Measurements from ENCODE around the gene EML6. TPM values are rescaled to one million over a fixed set of nuclear protein-coding genes. Genes with fewer than 3 reads are reported as not detected.
A peak's percentile ranks its signal among the peaks of the same experiment; 100 is the strongest.

Gene EML6
- total RNA-seq, 6 donors from 2014 or later = 1.5 to 7.3 (median 4.0) TPM

GRCh38 chr2:54962935-54963440, 239.5 kb downstream of the EML6 start:
- DNase-seq = no peak
- peaks cover 6 to 27% (median 10%) of the 10 kb centered on the region in 4 donors for H3K4me1 ChIP-seq
- H3K36me3 ChIP-seq = peaks cover 0 to 4% (median 1%) of the 10 kb centered on the region in 4 donors
- TF ChIP-seq EP300 (IDR thresholded peaks at IDR 0.05) = no peak
- TF ChIP-seq POLR2A (IDR thresholded peaks at IDR 0.05) = no peak
- no peak for TF ChIP-seq CTCF (IDR thresholded peaks at IDR 0.05)
- TF ChIP-seq POLR2AphosphoS5 (IDR thresholded peaks at IDR 0.05) = no peak
- 63 to 65% methylated on average over 3 of the region's 3 CpGs for WGBS, 2 donors
- H3K9me3 ChIP-seq = no peaks in the 10 kb centered on the region
- no peaks in the 10 kb centered on the region for H3K27me3 ChIP-seq
- no peak overlapping the region for H3K4me3 ChIP-seq
- no peak for ATAC-seq (ENCODE audit: low FRiP score in 2 of 2)
- H3K27ac ChIP-seq = peak overlapping the region in 3 of 4 donors; percentile 25 to 67 (median 64)

- no peak for ATAC-seq (ENCODE audit: low FRiP score in 2 of 2)
- no peak for TF ChIP-seq EP300 (IDR thresholded peaks at IDR 0.05)
- no peak for TF ChIP-seq POLR2AphosphoS5 (IDR thresholded peaks at IDR 0.05)
- TF ChIP-seq POLR2A (IDR thresholded peaks at IDR 0.05) = no peak
- no peak for TF ChIP-seq CTCF (IDR thresholded peaks at IDR 0.05)
- no peak for DNase-seq
- peaks cover 0 to 4% (median 1%) of the 10 kb centered on the region in 4 donors for H3K36me3 ChIP-seq
- peak overlapping the region in 3 of 4 donors; percentile 25 to 67 (median 64) for H3K27ac ChIP-seq
- H3K27me3 ChIP-seq = no peaks in the 10 kb centered on the region
- no peaks in the 10 kb centered on the region for H3K9me3 ChIP-seq
- H3K4me3 ChIP-seq = no peak overlapping the region
- WGBS, 2 donors = 71 to 94% methylated on average over 1 to 2 of the region's 2 CpGs
- peaks cover 6 to 27% (median 10%) of the 10 kb centered on the region in 4 donors for H3K4me1 ChIP-seq
These were observed 240.0 kb downstream of the EML6 start for GRCh38 chr2:54963476-54963875.

DNA sequence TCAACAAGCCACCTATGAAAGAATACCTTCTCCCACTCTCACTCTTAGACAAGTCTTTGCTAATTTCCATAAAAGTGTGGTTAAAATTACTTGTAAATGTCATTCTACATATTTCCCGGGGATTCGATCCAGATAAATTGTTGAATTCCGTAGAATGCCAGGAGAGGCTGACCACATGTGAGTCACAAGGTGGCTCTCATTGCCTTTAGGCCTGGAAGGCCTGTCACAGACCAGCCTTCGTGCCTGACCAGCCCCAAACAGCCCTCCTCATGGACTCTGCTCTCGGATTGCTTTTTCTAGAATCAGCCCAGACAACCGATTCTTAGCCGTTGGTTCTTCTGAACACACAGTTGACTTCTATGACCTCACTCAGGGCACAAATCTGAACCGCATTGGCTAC, 240.8 kb downstream of the EML6 start:
- TF ChIP-seq POLR2AphosphoS5 (IDR thresholded peaks at IDR 0.05) = no peak
- TF ChIP-seq CTCF (IDR thresholded peaks at IDR 0.05) = no peak
- TF ChIP-seq POLR2A (IDR thresholded peaks at IDR 0.05) = no peak
- TF ChIP-seq EP300 (IDR thresholded peaks at IDR 0.05) = no peak
- H3K27me3 ChIP-seq = no peaks in the 10 kb centered on the region
- no peak overlapping the region for H3K4me3 ChIP-seq
- H3K36me3 ChIP-seq = peaks cover 0 to 6% (median 2%) of the 10 kb centered on the region in 4 donors
- WGBS, 2 donors = 91 to 96% methylated on average over 8 of the region's 8 CpGs
- H3K9me3 ChIP-seq = no peaks in the 10 kb centered on the region
- ATAC-seq (ENCODE audit: low FRiP score in 2 of 2) (peak in 1 of 2 donors; percentile 7), DNase-seq (no peak)
- peaks cover 6 to 31% (median 14%) of the 10 kb centered on the region in 4 donors for H3K4me1 ChIP-seq
- no peak overlapping the region for H3K27ac ChIP-seq

DNA sequence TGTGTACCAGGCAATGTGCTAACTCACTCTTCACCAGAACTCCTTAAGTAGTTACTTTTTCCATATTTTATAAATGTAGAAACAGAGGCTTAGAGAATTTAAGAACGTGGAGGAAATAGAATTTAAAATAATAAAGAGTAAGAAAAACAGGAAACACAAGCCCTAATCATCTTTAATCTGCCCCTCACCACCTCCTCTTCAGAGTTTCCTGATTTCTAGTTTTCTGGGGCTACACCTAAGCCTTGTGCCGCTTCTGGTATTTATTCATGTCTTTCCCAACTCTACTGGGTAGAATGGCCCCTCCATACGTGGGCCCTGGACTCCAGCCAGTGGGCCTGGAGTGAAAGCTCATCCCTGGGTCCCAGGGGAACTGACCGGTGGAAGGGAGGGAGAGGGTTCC, 241.4 kb downstream of the EML6 start:
- 39 to 45% methylated on average over 4 of the region's 4 CpGs for WGBS, 2 donors
- Histone ChIP-seq H3K27me3 (no peaks in the 10 kb centered on the region), H3K9me3 (no peaks in the 10 kb centered on the region), H3K4me1 (peaks cover 6 to 37% (median 18%) of the 10 kb centered on the region in 4 donors), H3K4me3 (no peak overlapping the region), H3K36me3 (peaks cover 0 to 12% (median 2%) of the 10 kb centered on the region in 4 donors), H3K27ac (no peak overlapping the region)
- TF ChIP-seq CTCF (IDR thresholded peaks at IDR 0.05) (no peak), POLR2A (IDR thresholded peaks at IDR 0.05) (no peak), EP300 (IDR thresholded peaks at IDR 0.05) (no peak), POLR2AphosphoS5 (IDR thresholded peaks at IDR 0.05) (no peak)
- ATAC-seq (ENCODE audit: low FRiP score in 2 of 2) (no peak), DNase-seq (no peak)

DNA sequence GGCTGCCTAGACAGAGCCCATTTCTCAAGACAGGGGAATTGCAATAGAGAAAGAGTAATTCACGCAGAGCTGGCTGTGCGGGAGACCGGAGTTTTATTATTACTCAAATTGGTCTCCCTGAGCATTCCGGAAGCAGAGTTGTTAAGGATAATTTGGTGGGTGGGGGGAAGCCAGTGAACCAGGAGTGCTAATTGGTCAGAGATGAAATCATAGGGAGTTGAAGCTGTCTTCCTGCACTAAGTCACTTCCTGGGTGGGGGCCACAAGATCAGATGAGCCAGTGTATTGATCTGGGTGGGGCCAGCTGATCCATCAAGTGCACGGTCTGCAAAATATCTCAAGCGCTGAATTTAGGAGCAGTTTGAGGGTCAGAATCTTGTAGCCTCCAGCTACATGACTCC, 242.0 kb downstream of the EML6 start:
- H3K4me3 ChIP-seq = no peak overlapping the region
- H3K27ac ChIP-seq = no peak overlapping the region
- 91 to 97% methylated on average over 6 of the region's 6 CpGs for WGBS, 2 donors
- H3K9me3 ChIP-seq = no peaks in the 10 kb centered on the region
- no peak for TF ChIP-seq POLR2A (IDR thresholded peaks at IDR 0.05)
- TF ChIP-seq EP300 (IDR thresholded peaks at IDR 0.05) = no peak
- TF ChIP-seq POLR2AphosphoS5 (IDR thresholded peaks at IDR 0.05) = no peak
- no peak for TF ChIP-seq CTCF (IDR thresholded peaks at IDR 0.05)
- peaks cover 0 to 18% (median 4%) of the 10 kb centered on the region in 4 donors for H3K36me3 ChIP-seq
- no peak for ATAC-seq (ENCODE audit: low FRiP score in 2 of 2)
- no peak for DNase-seq
- H3K4me1 ChIP-seq = peaks cover 6 to 39% (median 18%) of the 10 kb centered on the region in 4 donors
- no peaks in the 10 kb centered on the region for H3K27me3 ChIP-seq

Measured in upper lobe of left lung (tissue), 6 donors.